H1 (cell line): Measurements from ENCODE around the gene RBP3. TPM values are rescaled to one million over a fixed set of nuclear protein-coding genes. Genes with fewer than 3 reads are reported as not detected.

ENCODE experiments used
- polyA plus RNA-seq, 7 experiments: library from polyadenylated mRNA; depleted of rRNA in 3 of 7; stranded (reverse) in 5 of 7; unstranded in 2 of 7; fragments of >200 nt in 5 of 7; fragments of 200-250 nt in 2 of 7; gene quantifications; 1 replicate in 5 of 7; 2 replicates in 1 of 7; 4 replicates in 1 of 7; pipeline versions ENCODE4 v1.2.1 to v1.2.3, GENCODE V29; 2011 to 2013; ENCODE audit warnings: missing spikeins in 2 of 7, mixed read lengths in 2 of 7
- total RNA-seq: library from RNA; stranded (reverse); fragmentation: NEBNext Ultra II Directional; extraction: Animal tissue kit (Norgen Biotek cat#: 25700); gene quantifications from 2 replicates; pipeline ENCODE4 v1.2.1, GENCODE V29; 2021

RBP3 gene
- total and polyA plus RNA-seq, 2 of the 8 experiments (the other 6 are each of a cell fraction or from before 2014, with no cell fraction given) = not detected

Other genes starting within 250 kb of the RBP3 start
- gene GDF10, start 48.2 kb upstream of the RBP3 start, total RNA-seq = 0.19 and 0.25 TPM in 2 replicates
- gene GDF10, start 48.2 kb upstream of the RBP3 start, polyA plus RNA-seq (2011; rRNA removed) = 0.27 and 0.32 TPM in 2 replicates
- not detected in 2 replicates for gene GDF2, start 25.9 kb upstream of the RBP3 start, total RNA-seq
- not detected in 2 replicates for gene GDF2, start 25.9 kb upstream of the RBP3 start, polyA plus RNA-seq (2011; rRNA removed)
- gene ZNF488, start 35.9 kb downstream of the RBP3 start, total RNA-seq = 7.7 and 7.9 TPM in 2 replicates
- gene ZNF488, start 35.9 kb downstream of the RBP3 start, polyA plus RNA-seq (2011; rRNA removed) = 9.6 and 11.4 TPM in 2 replicates
- gene ANXA8, start 135.8 kb downstream of the RBP3 start, total RNA-seq = not detected in 2 replicates
- 0.15 and 0.30 TPM in 2 replicates for gene ANXA8, start 135.8 kb downstream of the RBP3 start, polyA plus RNA-seq (2011; rRNA removed)
- gene FAM25G, start 143.3 kb downstream of the RBP3 start, total RNA-seq = not detected in 2 replicates
- gene FAM25G, start 143.3 kb downstream of the RBP3 start, polyA plus RNA-seq (2011; rRNA removed) = not detected in 2 replicates
- 7.2 and 7.7 TPM in 2 replicates for gene AGAP9, start 175.3 kb downstream of the RBP3 start, total RNA-seq
- gene AGAP9, start 175.3 kb downstream of the RBP3 start, polyA plus RNA-seq (2011; rRNA removed) = 9.3 and 10.9 TPM in 2 replicates